ENCODE data around the gene HOXC10.

The HOXC10 gene

DNA sequence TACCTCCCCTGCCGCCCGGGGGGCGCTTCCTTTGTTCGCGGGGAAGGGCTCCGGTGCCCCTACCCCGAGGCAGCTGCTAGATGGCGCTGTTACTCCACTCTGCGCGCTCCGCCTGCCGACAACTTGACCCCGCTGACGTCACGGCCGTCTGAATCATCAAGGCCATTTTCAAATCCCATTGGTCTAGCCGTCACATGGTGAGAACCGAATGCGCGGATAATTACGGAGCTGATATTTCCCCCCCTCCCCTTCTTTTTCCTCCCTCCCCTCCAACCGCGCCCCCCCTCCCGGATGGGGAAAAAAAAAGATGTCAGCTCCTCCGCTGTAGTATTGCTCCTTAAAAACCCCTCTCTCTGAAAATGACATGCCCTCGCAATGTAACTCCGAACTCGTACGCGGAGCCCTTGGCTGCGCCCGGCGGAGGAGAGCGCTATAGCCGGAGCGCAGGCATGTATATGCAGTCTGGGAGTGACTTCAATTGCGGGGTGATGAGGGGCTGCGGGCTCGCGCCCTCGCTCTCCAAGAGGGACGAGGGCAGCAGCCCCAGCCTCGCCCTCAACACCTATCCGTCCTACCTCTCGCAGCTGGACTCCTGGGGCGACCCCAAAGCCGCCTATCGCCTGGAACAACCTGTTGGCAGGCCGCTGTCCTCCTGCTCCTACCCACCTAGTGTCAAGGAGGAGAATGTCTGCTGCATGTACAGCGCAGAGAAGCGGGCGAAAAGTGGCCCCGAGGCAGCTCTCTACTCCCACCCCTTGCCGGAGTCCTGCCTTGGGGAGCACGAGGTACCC, at the start of gene HOXC10:
HOXC10 (plus strand) TSS at position 246 of the 791 bp plus-strand sequence; CDS start at position 360, 114 bp downstream.
- peak; percentile 93 for DNase-seq (ENCODE audit: low spot score)

DNA sequence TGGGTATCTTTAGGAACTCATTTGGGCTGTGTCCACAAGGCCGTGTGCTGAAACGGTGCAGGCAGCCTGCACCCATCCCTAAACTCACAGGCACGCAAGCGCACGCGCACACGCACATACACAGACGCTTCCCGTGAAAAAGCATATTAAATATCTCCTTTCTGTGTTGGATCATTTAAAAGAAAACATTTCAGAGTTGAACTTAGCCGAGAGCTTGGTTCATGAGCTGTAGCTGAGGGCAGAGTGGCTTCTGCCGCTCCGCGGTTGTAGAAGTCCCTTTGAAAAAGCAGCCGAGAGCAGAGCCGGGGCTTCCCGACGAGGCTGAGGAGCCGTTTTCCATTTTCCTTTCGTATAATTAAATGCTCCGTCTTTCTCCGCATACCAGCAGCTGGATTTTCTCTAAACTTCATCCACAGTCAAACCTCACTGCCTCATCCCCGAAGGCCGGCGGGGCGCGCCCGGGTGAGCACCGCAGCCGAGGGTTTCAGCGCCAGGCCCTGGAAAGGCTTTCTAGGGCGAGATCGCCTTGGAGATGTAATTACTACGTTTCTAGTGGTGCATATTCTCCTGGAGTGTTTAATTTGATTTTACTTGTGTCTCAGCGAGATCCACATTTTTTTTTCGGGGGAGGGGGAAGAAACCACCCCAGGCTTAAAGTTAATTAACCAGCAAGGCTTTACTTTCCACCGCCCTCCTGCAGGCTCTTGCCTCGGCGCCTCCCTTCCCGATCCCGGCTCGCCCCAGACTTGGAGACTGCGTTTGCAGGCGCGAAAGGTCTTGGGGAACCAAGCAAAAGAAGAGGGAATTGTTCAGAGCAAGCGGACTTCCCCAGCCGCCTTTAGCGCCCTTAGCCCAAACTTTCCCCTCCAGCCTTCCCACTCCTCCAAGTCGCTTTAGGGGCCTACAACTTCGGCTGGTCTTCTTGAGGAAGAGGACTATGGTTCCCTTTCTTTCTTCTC, 49.3 kb upstream of the HOXC10 start:
- DNase-seq (ENCODE audit: low spot score), result no peak

DNA sequence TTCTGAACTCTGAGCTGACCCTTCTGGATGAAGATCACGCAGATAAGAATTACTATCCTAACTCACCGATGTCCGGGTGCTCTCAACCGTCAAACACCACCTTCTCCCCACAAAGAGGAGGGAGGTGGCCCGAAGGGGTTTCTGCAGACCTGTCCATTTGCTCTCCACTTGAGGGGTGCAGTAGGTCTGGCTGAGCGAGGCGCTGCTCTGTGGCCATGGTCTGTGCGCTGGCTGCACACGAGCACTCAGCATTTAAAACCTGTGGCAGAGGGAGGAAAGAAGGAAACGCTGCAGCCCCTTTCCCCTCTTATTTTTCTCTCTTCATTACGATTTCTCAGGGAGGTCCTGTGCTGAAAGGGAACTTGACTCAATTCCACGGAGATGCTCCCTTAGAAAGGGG, 47.8 kb upstream of the HOXC10 start:
- DNase-seq (ENCODE audit: low spot score), result no peak

DNA sequence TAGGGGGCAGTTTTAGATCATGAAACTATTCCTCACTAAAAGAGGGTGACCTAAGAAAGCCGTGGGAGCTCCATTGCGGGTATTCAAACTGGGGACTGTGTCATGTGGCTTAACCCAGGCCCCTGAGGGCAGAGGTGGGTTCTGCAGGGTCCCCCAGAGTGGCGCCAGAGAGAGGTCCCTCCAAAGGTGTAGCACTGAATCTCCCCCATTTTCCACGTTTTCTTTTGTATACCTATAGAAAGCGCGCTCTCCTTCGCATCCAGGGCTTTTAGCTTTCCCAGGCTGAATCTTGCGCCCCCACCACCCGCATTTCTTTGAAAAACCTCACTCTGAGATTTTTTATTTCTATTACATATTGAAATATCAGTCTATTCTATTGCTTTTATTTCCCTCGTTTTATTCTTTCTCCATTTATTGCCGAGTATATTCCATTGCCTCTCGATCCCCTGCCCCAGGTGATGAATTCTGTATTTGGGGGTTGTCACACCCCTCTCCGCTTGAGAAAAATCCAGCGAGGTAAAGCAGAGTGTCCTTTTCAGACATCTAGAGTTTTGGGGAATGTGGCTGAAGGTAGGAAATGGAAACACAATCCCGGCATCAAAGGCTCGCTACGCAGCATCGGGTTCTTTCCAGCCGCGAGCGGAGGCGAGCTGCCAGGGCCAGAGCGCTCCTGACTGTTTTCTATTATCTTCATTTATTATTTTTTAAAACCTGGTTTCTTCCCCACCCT, 47.2 kb upstream of the HOXC10 start:
- no peak for DNase-seq (ENCODE audit: low spot score)

DNA sequence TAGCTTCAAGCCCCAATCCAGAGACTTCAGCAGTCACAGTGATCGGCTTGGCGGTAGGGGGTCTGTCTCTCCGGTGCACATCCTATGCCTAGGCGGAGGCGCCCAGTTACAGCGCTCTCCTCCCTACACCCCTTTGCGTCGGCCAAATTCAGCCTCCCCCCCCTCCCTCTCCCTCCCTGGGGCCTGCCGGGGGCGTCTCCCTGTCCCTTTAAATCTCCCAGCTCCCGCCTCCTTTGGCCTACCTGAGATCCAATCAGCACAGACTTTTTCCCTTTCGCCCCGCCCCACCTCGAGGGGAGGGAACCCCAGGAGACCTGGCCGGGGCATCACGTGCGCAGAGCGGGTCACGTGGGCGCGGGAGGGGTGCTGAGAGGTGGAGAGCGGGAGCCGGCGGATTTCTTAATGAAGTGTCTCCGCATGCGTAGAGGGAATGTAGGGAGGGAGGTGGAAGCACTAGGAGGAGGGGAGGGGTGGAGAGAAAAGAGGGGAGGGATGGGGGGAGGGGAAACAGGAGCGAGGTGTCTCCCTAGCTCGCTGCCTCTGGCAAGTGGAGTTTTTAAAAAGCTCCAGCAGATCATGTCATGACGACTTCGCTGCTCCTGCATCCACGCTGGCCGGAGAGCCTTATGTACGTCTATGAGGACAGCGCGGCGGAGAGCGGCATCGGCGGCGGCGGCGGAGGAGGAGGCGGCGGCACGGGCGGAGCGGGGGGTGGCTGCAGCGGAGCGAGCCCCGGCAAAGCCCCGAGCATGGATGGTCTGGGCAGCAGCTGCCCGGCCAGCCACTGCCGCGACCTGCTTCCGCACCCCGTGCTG, 46.4 kb upstream of the HOXC10 start, which contains the start of gene HOXC13:
HOXC13 (plus strand) TSS at position 506 of the 815 bp plus-strand sequence; CDS start at position 582, 76 bp downstream.
- DNase-seq (ENCODE audit: low spot score), result peak; percentile 59

DNA sequence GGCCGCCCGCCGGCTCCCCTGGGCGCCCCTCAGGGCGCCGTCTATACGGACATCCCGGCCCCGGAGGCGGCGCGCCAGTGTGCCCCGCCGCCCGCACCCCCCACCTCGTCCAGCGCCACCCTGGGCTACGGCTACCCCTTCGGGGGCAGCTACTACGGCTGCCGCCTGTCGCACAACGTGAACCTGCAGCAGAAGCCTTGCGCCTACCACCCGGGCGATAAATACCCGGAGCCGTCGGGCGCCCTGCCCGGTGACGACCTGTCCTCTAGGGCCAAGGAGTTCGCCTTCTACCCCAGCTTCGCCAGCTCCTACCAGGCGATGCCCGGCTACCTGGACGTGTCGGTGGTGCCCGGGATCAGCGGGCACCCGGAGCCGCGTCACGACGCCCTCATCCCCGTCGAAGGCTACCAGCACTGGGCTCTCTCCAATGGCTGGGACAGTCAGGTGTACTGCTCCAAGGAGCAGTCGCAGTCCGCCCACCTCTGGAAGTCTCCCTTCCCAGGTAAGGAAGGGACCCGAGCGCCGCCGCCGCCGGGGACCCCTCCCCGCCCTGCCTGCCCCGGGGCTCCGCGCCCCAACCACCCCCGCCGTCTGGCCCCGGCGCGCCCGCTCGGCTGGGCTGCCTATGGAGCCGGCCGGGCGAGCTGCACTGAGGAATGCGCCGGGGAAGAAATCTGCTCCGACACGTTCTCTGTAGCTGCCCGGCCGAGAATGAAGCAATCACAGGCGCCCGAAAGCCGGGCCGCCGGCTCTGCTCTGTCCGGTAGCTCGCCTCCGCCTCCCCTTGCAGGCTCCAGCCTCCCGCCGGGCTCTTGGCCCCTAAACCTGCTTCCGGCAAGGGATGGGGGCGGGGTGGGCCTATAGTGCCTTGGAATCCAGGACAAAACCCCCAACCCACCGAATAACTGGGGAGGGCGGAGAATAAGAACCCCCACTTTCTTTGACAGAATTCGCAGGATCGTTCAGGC, 45.5 kb upstream of the HOXC10 start:
- DNase-seq (ENCODE audit: low spot score), result peak; percentile 69

DNA sequence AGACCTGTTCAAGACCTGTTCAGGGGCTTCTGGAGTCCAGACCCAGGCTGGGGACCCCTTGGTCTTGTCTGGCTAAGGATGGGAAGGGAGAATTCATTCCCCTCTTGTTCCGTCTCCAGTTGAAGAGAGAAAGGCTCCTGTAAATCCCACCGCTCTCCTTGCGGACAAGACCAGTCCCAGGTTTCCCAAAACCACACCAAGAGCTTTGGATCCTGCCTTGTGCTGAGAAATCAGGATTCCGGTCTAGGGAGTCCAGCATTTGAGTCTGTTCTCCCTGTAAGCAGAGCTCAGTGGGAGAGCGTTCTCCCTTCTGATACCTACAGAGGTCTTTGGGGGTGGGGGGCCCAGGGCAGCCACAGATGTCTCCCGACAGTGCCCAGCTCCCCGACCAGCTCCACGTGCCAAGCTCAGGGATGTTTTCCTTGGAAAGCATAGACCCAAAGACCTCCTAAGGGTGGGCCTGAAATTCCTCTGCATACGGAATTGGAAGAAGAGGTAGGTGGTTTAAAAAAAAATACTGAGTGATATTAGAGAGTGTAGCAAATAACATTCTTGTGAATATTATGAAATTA, 44.4 kb upstream of the HOXC10 start:
- DNase-seq (ENCODE audit: low spot score), result no peak

DNA sequence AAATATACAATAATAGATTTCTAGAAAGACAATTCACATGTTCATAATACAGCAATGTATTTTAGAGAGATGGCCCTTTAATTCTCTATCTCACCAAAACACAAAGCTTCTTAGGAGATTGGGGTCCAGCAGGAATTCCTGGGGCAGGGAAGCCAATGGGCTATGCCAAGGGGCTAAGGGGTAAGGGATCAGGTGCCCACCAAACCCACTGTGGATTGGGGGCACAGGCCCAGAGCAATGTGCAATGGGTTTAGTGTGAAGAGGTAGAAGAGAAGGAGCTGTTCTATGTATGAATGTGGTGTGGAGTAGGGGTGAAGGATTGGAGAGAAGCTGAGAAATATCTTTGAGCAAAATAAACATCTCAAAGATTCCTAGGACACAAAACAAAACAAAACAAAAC, 43.8 kb upstream of the HOXC10 start:
- DNase-seq (ENCODE audit: low spot score), result no peak

DNA sequence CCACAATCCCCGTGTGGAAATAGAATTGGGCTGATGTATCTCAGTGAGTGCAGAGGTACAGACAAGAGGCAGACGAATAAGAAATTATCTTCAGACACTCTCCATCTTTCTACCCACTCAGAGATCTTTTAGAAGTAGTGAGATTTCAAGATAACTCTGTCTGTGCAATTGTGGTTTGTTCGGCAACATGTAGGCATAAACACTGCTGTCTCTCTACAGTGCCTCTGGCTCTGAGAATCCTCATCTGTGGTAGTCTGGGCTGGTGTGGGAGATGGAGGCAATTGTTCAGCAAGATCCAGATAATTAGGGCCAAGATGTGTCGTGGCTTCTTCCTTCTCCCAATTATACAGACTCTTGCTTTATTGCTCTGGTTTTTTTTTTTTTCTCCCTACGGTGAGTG, 43.2 kb upstream of the HOXC10 start:
- DNase-seq (ENCODE audit: low spot score), result no peak

DNA sequence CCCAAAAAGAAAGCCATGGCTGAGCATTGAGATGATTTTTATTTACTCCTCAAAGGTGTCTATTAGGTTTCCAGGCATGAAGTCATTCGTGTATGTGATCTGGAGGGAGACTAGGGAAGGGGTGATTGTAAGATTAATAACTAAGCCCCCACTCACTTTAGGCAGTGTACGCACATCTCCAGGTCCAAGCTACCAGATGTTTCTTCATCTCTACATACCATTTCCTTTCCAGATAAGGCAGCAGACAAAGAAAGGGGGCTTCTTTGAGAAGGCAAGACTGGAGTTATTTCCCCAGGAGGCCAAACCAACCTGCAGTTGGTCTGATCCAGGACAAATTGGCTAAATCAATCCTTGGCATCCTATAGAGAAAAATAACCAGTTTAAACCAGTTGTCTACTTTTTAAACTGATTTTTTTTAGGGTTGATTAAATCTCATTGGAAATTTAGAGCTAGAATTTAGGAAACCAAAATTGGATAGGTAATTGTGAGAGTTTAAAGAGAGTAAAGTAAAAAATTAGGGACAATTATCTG, 42.4 kb upstream of the HOXC10 start:
- DNase-seq (ENCODE audit: low spot score), result no peak

DNA sequence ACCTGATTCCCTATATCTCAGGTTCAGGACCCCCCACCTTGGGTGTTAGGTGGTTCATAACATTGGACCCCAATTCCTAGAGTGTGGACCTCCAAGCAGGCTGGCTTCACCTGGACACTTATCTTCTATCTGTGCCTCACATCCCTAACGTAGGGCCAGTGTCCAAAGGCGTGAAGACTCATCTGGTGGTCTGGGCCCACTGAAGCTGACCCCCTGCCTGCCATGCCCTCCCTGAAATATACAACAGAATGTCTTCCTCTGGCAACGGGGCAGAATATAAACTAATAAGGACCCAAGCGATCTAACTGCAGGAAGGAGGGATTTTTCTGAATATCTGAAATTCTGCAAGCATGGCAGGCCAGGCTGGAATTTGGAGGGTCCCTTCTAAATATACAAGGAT, 40.7 kb upstream of the HOXC10 start:
- no peak for DNase-seq (ENCODE audit: low spot score)

DNA sequence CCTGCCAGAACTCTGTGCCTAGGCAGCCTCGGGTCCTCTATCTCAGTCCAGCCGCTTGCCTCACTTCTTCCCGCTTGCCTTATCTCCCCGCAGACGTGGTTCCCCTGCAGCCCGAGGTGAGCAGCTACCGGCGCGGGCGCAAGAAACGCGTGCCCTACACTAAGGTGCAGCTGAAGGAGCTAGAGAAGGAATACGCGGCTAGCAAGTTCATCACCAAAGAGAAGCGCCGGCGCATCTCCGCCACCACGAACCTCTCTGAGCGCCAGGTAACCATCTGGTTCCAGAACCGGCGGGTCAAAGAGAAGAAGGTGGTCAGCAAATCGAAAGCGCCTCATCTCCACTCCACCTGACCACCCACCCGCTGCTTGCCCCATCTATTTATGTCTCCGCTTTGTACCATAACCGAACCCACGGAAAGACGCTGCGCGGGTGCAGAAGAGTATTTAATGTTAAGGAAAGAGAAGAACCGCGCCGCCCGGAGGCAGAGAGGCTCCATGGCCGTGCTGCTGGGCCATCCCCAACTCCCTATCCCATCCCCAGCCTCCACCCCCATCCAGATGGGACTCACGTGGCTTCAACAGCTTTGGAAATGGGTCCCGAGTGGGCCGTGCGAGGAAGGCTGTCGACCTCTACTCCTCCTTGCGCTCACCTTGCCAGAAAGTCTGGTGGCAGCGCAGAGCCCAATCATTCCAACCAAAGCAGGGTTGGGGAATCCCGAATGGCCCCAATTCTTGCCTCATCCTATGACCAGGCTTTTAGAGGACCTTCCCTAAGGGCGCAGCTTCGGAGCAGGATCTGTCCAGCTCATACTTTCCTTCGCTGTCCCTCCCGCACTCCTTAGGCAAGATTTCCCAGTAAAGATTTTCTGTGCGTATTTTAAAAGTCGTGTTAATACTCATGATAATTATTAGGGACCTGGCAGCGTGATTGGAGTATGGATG, 39.8 kb upstream of the HOXC10 start:
- DNase-seq (ENCODE audit: low spot score), result no peak

DNA sequence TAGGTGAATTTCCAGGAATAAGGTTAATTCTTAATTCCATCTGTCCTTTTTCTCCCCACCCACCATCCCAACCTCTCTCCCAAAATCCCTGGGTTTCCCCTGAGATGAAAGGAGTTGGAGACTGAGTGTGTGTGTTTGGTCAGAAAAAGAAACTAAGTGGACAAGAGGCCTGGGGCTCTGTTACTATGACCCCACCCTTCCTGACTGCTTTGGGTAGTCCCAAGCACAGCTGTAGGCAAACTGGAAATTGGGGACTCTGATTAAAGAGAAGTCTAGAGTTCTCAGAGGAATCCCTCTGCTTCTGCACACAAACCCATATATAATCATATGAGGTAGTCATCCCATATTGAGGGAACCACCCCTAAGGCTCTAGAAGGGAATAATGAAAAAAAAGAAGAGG, 37.2 kb upstream of the HOXC10 start:
- DNase-seq (ENCODE audit: low spot score), result no peak

DNA sequence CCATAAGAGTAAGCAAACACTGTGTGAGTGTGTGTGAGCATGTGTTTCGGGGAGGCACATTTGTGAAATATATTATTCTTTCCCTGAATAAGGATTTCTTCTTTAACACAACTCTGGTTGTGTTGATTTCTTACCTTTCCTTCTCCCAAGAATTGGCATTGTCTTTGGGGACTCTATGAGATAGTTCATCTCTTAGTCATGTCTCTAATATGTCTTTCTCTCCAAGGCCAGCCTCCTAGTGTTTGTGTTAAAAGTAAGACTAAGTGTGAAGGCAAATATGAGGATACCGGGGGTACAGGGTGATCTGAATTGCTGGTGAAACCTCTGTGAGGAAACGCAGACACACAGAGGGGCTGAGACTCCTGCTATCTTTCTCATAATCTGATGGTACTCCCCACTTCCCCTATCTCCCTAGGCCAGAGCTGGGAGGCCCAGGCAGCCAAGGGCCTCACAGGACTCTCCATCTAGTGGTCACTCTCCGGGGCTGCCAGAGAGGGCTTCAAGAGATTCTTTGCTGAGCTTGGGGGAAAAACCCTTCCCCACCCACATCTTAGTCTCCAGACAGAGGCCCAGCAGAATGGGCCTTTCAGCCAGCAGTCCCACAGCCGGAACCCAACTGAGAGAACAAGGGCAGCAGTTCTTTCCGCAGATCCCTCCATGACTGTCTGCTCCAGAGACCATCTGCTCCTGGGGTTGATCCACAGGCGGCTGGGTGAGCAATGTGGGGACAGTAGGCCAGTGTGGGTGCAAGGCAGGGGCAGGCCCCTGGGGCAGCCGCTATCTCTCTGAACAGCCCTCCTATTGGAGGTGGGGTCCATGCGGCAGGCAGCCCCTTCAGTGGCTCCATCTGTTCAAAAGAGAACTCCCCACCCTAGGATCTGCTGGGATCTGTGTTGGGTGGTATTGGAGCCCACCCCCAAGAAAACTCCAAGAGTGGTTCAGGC, 36.0 kb upstream of the HOXC10 start:
- no peak for DNase-seq (ENCODE audit: low spot score)

DNA sequence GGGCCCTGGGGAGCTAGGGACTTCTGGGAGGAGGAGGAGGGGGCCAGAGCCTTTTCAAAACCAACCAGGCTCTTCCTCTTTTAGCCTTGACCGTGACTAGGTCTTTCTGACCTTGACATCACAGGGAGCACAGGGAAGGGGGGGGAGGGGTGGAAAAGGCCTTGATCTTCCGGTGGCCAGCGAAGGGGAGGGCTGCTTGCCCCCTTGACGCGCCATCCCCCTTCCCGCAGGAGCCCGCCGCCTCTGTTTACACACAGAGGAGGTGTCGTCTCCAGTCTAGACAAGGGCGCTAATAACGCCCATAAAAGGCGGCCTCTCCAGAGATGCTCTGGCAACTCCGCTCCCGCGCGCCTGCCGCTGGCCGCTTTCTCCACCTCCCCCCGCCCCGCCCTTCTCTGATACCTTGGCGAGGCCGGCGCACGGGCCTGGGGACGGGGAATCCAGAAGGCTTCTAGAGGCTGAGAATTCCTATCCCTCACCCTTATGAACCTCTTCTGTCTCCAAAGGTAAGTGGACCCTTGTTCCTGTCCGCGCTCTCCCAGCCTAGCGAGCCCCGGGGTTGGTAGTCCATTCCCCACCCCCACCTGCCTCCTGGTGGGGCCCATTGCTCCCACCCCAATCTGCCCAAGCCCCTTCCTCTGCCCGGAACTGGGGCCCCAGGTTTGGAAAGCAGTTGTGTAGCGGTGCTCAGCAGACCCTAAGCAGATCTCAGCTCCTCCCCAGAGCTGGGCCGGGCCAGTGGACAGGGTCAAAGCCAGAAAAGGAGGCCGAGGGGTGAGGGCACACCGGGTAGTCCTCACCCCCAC, 35.1 kb upstream of the HOXC10 start:
- no peak for DNase-seq (ENCODE audit: low spot score)

DNA sequence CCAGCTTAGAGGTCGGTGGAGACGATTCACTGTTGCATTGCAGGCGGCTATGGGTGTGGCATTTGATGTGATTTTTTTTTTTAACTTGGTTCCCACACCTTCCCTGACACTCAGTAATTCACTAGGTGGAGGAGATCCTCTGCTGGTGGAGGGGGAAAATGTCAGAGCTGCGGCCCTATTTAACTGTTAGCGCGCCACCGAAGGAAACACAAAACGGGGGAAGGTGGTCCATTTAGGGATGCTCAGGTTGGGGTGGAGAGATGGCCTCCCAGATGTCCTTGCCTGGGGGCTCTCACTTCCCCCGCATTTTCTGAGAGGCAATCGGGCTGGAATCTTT, 34.5 kb upstream of the HOXC10 start:
- DNase-seq (ENCODE audit: low spot score), result no peak

Data from AG08396 (cell line).